NOMO-1 (cell line): Measurements from ENCODE around the gene ATP6V1E1.
"Not testable (repeated sequence)": the region's sequence is repeated elsewhere in the genome, so short reads cannot be mapped to it uniquely, and the experiment has no call there.

ENCODE experiments used
- DNase-seq, 2 experiments: peaks; one replicate each; lab custom pipeline; 2025; ENCODE audit not compliant: unreplicated experiment in 2 of 2; lab: John Stamatoyannopoulos, UW

Gene ATP6V1E1

DNA sequence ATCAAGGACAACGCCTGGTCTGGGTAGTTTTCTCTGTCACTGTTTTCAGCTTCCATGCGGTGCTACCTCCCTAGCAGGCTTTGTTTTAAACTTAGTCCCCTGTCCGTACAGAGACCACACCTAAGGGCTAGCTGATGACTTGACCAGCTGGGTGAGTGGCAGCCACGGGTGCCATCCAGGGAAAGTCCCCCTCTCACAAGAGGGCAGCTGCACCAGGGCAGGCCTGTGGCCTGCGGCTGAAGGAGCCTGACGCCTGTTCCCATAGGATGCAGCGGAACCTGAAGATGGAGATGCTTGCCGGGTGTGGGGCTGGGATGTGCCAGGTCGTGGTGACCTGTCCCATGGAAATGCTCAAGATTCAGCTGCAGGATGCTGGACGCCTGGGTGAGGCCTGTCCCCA, 45.4 kb downstream of the ATP6V1E1 start:
- no peak for DNase-seq

DNA sequence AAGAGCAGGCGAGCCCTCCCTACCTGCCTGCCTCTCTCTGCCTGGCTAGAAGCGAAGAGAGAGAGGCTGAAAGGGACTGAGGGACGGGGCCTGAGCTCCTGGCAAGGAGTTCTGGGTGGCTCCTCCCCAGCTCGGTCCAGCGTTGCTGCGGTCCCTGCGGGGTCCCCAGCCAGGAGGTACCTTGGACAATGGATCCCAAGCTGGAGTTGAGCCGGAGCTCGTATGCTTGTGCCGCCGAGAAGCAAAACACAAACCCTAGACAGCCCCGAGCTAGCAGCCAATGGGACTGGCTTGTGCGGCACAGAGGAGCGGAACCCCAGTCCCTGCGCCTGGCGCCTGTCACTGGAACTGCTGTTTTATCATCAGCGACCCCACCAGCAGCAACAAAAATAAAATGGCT, 46.9 kb downstream of the ATP6V1E1 start:
- DNase-seq = no peak

DNA sequence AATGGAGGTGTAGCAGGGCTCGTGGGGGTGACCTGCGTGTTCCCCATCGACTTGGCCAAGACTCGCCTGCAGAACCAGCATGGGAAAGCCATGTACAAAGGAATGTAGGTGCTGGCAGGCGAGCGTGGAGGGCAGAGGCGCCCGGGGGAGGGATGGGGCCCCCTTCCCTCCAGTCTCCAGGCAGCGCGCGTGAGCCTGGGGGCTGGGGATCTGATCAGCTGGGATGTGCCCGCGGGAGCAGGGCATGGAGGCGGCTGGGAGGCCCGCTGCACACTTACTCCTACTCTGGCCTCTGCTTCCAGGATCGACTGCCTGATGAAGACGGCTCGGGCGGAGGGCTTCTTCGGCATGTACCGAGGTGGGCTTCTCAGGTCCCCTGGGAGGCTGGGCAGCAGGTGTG, 47.5 kb downstream of the ATP6V1E1 start:
- no peak for DNase-seq

DNA sequence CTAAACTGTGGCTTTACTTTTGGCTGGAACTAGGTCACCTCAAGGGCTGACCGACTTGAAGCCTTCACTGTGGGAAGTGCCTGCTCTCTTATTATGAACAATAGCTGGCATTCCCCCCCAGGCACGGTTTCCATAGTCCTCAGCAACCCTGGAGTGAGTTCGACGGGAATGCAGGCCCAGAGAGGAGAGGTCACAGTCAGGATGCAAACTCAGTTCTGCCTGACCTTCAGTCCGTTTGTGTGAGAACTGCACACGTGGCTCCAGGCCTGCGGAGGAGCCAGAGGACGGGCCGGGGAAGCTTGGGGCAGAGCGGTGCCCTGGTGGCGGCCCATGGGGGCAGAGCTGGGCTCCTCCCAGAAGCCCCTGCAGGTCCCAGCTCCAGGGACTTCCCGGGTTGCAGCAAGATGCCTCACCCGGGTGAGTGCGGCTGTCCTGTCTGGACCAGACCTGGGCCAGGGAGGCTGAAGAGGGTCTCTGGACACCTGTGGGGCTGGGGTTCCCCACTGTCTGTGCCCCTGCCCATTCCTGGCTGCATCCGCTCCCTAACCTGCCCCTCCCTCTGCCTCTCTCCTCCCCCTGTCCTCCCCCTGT, 48.0 kb downstream of the ATP6V1E1 start:
- no peak for DNase-seq

DNA sequence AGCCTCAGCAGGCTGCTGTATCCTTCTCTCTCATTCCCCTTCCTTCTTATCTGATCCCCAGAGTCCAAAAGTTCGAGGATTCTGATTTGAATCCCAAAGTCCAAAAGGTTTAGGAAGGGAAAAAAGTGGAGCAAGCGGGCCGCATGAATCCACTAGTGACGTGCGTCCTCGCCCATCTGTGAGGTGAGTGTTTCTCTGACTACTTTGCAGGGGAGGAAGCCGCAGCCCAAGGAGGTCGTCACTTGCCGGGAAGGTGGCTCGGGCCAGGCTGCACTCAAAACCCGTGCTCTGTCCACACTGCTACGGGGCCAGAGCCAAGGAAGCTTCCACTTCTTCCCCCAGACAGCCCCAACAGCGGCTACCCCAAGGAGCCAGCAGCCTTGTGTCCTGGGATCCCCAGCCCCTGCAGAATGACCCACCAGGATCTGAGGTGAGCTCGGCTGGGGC, 49.0 kb downstream of the ATP6V1E1 start:
- DNase-seq = no peak

DNA sequence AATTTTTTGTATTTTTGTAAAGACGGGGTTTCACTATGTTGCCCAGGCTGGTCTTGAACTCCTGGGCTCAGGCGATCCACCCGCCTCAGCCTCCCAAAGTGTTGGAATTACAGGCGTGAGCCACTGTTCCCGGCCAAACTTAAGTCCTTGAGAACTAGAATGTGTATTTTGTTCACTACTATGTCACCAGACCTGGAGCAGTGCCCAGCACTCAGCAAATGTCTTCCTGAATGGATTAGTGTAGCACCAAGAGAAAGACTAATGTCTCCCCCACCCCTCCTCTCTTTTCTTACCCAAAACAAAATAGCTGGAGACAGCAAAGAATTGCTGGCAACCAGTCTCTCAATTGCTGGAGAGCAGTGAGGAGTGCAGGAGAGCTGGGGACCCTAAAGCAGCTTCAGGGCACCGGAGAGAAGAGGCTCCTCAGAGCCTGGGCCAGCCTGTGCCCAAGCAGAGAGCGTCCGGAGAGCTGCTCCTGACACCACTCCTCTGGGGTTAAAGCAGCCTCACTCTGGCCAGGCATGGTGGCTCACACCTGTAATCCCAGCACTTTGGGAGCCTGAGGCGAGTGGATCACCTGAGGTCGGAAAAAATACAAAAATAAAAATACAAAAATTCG, 50.3 kb downstream of the ATP6V1E1 start:
- no peak for DNase-seq

DNA sequence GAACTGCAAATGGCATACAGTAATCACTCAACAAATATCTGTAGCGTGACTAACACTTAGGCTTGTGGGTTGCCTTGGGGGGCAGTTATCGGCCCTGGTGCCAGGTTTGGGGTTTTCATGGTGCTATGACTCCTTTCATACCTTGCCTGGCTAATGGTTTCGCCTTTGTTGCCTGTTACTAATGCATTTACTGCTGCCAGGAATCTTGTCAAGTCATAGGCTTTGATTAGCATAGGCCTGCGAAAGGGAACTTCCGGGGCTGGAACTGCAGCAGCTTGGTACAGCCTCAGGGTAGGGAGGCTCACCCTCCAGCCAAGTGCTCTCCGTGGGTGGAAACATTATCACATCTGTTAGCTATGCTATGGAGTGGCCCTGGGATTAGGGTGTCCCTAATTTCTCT, 52.1 kb downstream of the ATP6V1E1 start:
- DNase-seq = no peak

DNA sequence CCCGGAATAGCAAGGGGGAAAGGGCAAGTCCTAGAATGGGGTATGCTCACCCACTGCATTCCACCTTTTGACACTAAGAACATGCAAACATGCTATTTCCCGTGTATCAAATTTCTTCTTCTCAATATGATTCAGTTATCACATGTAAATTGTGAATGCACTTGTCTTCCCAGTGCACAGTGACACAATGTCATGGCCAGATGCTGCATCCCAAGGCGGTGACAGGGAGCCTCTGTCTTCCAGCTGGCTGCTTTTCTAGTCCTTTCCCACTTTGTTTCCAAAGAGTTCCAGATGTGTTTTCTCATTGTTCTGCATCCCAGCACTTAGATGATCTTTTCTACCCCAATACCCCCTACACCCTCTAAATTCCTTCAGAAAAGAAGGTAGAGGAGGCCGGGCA, 52.9 kb downstream of the ATP6V1E1 start:
- DNase-seq = no peak

DNA sequence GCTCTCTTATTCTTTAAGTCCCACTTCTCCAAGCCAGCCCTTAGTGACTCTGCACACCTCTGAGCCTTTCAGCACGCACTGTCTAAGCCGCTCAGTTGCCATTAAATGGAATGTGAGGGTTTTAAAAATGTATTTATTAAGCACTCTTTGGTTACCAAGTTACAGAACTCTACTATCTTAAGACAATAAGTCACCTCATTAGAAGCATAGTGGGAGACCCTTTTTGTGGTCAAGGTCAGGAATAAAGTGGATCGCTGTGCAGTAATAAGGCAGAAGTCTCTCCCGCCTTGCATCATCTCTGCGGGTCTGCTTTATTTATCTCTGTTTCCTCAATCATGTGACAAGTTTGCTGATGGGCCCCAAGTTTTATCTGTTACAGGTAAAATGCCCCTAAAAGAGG, 53.4 kb downstream of the ATP6V1E1 start:
- DNase-seq = no peak

DNA sequence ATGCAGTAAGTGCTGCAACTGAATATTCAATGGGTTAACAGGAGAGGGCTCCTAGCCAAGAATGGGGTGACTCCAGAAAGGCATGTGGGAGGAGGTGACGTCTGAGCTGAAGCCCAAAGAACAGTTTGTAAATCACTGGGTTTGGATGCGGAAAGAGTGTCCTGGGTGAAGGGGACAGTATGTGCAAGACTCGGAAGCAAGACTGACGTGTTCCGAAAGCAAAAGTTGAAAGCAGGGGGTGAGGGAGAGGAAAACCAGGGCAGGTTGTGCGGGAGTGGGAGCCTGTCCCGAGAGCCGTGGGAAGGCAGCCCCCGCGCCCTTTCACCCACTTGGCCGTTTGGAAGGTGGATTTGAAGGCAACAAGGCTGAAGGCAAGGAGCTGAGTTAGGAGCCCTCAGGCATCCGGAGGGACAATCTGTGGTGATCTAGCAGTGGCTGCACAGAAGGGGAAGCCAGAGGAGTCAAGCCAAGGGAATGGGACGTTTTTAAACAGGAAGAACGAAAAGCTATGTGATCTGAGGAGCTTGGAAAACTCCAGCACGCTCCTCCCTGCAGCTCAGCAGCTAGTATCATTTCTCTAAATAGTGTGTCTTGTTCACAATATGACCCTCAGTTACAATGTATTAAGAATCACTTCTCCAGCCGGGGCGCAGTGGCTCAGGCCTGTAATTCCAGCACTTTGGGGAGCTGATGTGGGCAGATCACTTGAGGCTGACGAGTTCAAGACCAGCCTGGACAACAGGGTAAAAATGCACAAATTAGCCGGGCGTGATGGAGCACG, 57.5 kb downstream of the ATP6V1E1 start:
- DNase-seq = no peak

DNA sequence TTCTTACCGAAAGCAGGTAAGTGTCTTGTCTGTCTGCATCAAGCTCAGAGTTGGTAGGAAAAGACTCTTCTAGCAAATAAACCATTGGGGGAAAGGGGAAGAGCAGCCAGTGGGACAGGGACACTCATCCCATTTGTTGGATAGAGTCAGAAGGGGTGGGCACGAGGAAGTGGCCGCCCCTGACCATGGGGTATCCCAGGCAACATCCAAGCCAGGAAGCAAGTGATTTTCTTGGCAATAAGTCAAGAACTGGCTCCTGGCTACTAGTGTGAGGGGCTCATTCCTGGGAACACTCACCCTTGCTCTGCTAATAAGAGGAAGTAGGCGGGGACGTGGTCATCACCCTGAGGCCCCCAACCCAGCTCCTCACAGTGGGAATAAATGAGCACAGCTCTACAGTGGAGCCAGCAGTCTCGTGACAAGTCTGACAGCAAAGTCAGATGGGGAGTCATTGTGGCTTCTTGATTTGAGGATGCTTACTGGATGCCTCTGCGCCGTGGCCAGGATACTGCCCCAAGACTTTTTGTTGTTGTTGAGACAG, 58.5 kb downstream of the ATP6V1E1 start:
- DNase-seq = no peak

DNA sequence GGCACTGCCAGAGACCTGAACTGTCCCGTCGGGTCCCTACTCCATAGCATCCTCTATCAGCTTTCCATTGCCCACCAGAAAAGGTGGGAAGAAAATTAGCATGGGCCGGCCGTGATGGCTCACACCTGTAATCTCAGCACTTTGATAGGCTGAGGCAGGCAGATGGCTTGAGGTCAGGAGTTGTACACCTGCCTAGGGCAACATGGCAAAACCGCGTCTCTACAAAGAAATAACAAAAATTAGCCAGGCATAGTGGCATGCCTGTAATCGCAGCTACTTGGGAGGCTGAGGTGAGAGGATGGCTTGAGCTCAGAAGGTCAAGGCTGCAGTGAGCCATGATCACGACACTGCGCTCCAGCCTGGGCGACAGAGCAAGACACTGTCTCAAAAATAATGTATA, 61.8 kb downstream of the ATP6V1E1 start:
- no peak for DNase-seq

DNA sequence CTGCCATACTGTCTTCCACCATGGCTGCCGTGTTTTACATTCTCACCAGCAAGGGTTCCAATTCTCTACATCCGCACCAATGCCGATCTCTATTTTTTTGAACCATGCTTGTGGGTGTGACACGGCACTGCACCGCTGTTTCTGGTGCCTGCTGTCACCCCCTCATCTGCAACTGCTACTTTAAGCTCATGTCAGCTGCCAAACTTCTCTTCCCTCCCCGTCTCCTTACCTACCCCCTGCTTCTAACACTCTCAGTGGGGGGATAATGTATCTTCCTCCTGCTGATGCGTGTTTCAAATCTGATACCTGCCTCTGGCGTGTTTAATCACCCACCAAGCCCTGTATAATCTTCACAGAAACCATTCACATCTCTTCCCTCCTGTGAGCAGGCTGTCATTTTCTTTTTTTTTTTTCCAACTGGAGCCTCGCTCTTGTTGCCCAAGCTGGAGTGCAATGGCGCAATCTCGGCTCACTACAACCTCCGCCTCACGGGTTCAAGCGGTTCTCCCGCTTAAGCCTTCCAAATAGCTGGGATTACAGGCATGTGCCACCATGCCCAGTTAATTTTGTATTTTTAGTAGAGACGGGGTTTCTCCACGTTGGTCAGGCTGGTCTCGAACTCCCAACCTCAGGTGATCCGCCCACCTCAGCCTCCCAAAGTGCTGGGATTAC, 62.4 kb downstream of the ATP6V1E1 start:
- not testable (repeated sequence) for DNase-seq

DNA sequence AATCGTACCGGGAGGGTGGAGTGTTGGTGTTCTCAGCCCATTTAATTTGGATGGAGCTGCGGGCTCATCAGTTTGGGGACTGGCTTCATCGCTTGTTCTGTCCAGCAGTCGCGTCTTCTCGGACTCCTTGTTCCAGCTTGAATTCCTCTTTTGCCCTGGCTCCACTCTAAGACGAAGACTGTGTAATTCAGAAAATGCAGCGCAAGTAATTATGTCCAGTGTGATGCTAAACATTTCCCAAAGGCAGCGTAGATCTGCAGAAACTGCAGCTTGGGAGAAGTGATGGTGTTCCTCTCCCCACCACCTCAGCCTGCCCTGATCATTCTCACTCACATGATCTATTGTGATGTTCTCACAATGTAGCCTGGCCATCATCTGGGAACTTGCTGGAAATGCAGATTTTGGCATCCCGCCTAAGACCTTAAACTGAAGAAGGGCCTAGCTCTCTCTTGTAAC, 64.6 kb downstream of the ATP6V1E1 start:
- DNase-seq = no peak

DNA sequence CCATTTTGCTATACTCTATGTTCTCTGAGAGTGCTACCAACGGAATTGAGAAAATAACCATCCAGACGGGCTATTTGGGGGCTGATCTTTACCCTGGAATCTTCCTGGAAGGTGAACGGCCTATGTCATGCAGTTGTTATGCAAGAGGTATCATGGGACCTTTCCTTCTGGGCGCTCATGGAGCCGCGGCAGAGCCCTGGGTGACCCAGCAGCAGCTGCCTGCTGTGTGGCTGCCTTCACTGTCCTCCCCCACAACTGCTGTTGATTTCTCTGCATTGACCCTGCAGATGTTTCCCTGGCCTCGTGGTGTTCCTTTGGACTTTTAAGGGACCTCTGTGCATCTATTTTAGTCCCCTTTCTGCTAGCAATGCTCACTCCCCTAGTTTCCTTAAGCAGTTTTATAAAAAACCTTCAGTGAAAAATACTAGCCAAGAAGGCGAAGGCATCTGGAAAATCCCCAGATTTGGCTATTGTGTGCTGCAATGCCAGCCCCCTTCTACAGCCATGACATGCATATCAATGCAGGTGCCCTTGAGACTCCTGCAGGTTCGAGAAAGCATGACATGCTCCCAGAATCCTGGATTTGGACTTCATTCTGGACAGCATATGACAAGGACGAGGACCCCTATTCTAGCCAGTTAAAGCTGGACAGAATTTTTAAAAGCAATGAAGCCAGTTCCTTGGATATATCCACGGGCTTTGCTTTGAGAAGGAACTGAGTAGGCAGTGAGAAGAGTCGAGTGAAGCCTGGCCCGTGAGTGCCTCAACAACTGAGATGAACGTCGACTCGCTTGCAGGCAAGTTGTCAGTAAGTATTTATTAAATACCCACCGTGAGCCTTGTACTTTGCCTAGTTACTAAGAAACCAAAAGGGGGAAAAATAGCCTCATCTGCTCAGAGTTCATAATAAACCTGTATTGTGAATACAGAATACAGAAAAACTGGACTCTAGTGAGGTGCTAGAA, 65.4 kb downstream of the ATP6V1E1 start, which contains the start of gene SLC25A18:
Gene SLC25A18 (plus strand): TSS at position 593 of the 965 bp plus-strand sequence. CDS start 16,447 bp downstream, outside the sequence.
- no peak for DNase-seq

DNA sequence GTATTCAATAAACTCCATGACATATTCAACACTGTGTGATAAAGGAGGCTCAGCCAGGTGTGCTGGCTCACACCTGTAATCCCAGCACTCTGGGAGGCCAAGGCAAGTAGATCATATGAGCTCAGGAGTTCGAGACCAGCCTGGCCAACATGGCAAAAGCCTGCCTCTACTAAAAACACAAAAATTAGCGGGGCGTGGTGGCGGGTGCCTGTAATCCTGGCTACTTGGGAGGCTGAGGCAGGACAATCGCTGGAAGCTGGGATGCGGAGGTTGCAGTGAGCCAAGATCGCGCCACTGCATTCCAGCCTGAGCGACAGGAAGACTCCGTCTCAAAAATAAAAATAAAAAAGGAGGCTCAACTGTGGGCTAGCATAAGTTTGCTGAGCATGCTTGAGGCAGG, 69.4 kb downstream of the ATP6V1E1 start:
- no peak for DNase-seq

DNA sequence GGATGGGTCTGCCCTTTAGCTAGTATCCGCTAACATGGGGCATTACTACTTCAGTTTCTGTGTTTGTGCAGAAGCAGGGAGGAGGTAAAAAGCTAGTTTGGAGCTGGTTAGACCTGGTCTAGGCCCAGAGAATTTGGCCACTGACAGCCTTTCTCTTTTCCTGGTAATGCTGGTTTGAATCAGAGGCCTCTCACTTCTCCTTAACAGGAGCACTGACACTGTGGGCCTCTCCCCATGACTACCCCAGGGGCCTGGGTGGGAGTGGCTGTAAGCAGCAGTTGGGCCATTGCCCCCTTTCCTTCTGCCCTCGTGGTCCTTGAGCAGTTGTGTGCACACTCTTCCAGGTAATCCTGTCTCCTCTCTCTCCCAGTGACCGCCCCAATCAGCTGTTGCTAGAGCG, 73.7 kb downstream of the ATP6V1E1 start:
- no peak for DNase-seq

DNA sequence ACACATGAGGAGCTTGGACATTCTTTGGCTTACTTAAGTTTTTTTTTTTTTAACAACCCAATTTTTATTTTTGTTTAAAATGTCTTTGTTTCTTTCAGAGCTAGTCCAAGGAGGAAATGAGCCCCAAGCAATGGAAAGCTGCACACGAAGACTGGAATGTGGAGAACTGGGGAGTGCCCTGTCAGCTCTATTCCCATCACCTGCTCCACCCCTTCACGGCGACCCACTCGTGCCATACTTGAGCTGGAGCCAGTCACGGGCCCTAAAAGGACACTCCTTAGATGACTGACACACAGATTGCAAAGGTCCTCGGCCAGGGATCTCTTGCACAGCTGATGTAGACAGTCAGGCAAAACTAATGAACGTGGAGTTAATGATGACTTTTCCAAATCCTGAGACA, 75.8 kb downstream of the ATP6V1E1 start:
- DNase-seq = no peak

DNA sequence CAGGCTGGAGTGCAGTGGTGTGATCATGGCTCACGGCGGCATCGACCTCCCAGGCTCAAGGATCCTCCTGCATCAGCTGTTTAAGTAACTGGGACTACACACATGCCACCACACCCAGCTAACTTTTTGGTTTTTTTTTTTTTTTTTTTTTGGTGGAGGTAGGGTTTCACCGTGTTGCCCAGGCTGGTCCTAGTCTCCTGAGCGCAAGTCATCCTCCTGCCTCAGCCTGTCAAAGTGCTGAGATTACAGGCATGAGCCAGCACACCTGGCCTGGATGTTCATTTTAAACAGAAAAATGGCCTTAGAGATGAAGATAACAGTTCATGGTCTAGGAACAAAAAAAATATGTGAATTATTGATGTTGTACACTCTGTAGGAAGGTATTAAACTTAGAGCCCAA, 78.9 kb downstream of the ATP6V1E1 start:
- no peak for DNase-seq

DNA sequence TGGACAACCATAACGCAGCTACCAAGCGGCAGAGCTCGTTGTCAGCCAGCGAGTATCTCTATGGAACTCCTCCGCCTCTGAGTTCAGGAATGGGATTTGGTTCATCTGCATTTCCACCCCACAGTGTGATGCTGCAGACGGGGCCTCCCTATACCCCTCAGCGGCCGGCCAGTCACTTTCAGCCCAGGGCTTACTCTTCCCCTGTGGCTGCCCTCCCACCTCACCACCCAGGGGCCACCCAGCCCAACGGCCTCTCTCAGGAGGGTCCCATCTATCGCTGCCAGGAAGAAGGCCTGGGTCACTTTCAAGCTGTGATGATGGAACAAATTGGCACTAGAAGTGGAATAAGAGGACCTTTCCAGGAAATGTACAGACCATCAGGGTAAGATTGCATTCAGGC, 79.4 kb downstream of the ATP6V1E1 start:
- no peak for DNase-seq
